SK-N-SH treated with all-trans-retinoic acid at 6 μM for 48 hours (cell line): Measurements from ENCODE around the gene CRNN.

Experiments used
- ARNTL ChIP-seq: fragments of 450-650 bp; formaldehyde crosslinking; IDR thresholded peaks from 2 replicates; pipeline ENCODE4 v1.5.0; 2020; ENCODE audit warnings: low read depth, mild to moderate bottlenecking, moderate library complexity, borderline replicate concordance
- CSDC2 ChIP-seq: fragments of 250-450 bp; sonication (Bioruptor Pico); IDR thresholded peaks from 2 replicates; pipeline ENCODE4 v1.5.0; 2020; ENCODE audit warnings: mild to moderate bottlenecking, moderate library complexity
- RARB ChIP-seq: fragments of 250-450 bp; sonication (Bioruptor Pico); IDR thresholded peaks from 2 replicates; pipeline ENCODE4 v1.8.0; 2021; ENCODE audit warnings: mild to moderate bottlenecking, moderate library complexity
- ZNF70 ChIP-seq: fragments of 450-650 bp; formaldehyde crosslinking; IDR thresholded peaks from 2 replicates; pipeline ENCODE4 v1.5.0; 2020; ENCODE audit warnings: mild to moderate bottlenecking, moderate library complexity
- TF ChIP-seq, protein P1 (sequence below): fragments of 250-450 bp; sonication (Bioruptor Pico); IDR thresholded peaks from 2 replicates; pipeline ENCODE4 v1.8.0; 2020; ENCODE audit warnings: mild to moderate bottlenecking, moderate library complexity, borderline replicate concordance
- TF ChIP-seq, protein P2 (sequence below): fragments of 250-450 bp; sonication (Bioruptor Pico); IDR thresholded peaks from 2 replicates; pipeline ENCODE4 v1.5.1; 2020; ENCODE audit warnings: low read depth, mild to moderate bottlenecking, moderate library complexity

- no peak; the same call in 1 of the 2 replicates for TF ChIP-seq RARB (CRISPR knock-in tag)
- TF ChIP-seq CSDC2 (CRISPR knock-in tag) = no peak
- TF ChIP-seq ARNTL (CRISPR knock-in tag) = no peak
- TF ChIP-seq, protein P1, sequence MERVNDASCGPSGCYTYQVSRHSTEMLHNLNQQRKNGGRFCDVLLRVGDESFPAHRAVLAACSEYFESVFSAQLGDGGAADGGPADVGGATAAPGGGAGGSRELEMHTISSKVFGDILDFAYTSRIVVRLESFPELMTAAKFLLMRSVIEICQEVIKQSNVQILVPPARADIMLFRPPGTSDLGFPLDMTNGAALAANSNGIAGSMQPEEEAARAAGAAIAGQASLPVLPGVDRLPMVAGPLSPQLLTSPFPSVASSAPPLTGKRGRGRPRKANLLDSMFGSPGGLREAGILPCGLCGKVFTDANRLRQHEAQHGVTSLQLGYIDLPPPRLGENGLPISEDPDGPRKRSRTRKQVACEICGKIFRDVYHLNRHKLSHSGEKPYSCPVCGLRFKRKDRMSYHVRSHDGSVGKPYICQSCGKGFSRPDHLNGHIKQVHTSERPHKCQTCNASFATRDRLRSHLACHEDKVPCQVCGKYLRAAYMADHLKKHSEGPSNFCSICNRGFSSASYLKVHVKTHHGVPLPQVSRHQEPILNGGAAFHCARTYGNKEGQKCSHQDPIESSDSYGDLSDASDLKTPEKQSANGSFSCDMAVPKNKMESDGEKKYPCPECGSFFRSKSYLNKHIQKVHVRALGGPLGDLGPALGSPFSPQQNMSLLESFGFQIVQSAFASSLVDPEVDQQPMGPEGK (CRISPR knock-in tag) = no peak
- no peak for TF ChIP-seq ZNF70 (CRISPR knock-in tag)
- TF ChIP-seq, protein P2, sequence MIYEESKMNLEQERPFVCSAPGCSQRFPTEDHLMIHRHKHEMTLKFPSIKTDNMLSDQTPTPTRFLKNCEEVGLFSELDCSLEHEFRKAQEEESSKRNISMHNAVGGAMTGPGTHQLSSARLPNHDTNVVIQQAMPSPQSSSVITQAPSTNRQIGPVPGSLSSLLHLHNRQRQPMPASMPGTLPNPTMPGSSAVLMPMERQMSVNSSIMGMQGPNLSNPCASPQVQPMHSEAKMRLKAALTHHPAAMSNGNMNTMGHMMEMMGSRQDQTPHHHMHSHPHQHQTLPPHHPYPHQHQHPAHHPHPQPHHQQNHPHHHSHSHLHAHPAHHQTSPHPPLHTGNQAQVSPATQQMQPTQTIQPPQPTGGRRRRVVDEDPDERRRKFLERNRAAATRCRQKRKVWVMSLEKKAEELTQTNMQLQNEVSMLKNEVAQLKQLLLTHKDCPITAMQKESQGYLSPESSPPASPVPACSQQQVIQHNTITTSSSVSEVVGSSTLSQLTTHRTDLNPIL (CRISPR knock-in tag) = no peak
Measured at GRCh38 chr1:152461544-152461943, 47.5 kb upstream of the CRNN start.
